GM18858 (cell line): ENCODE measurements around the gene PPFIA1.

Experiments
- ATAC-seq: cut with Tn5 transposase; IDR thresholded peaks from one replicate; pipeline ENCODE4 v1.9.1; 2021; ENCODE audit not compliant: unreplicated experiment

The PPFIA1 gene

GRCh38 chr11:70429428-70429705 lies 158.9 kb downstream of the PPFIA1 start:
- ATAC-seq, result no peak

- no peak for ATAC-seq
Observed at GRCh38 chr11:70429724-70430521, 159.4 kb downstream of the PPFIA1 start.

- ATAC-seq, result no peak
Observed at GRCh38 chr11:70430671-70431574, 160.4 kb downstream of the PPFIA1 start.

- ATAC-seq, result no peak
Observed at GRCh38 chr11:70431611-70432010, 161.1 kb downstream of the PPFIA1 start.

GRCh38 chr11:70432065-70432464 lies 161.6 kb downstream of the PPFIA1 start:
- ATAC-seq, result no peak

- no peak for ATAC-seq
Observed at GRCh38 chr11:70432580-70432979, 162.1 kb downstream of the PPFIA1 start.

- no peak for ATAC-seq
Observed at GRCh38 chr11:70433038-70433437, 162.5 kb downstream of the PPFIA1 start.

GRCh38 chr11:70433526-70433925 lies 163.0 kb downstream of the PPFIA1 start:
- no peak for ATAC-seq
